ENCODE data around the gene THOC2. TPM values are rescaled to one million over a fixed set of nuclear protein-coding genes. Genes with fewer than 3 reads are reported as not detected.
A peak's percentile ranks its signal among the peaks of the same experiment; 100 is the strongest.

The THOC2 gene
- total and polyA plus RNA-seq, 10 of the 15 experiments (the other 5 are each of a cell fraction or from before 2014, with no cell fraction given), result 64.8 to 136 (median 75.1) TPM

DNA sequence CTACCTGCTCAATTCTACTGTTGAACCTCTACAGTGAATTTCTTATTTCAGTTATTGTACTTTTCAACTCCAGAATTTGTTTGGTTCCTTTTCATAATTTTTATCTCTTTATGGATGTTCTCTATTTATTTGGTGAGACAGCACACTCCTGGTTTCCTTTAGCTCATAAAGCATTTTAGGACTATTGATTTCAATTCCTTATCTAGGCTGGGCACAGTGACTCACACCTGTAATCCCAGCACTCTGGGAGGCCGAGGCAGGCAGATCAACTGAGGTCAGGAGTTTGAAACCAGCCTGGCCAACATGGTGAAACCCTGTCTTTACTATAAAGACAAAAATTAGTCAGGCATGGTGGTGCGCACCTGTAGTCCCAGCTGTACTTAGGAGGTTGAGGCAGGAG, 57.7 kb downstream of the THOC2 start (continued):
- TF ChIP-seq STAT1 (conservative IDR thresholded peaks at IDR 0.05), result no peak
- TF ChIP-seq CREB1 (IDR thresholded peaks at IDR 0.05; ENCODE audit: low read depth), result no peak
- no peak for TF ChIP-seq SIN3A (IDR thresholded peaks at IDR 0.05; ENCODE audit: low read depth, low read length)
- no peak for TF ChIP-seq POU2F2 (IDR thresholded peaks at IDR 0.05; ENCODE audit: borderline replicate concordance, low read depth, low read length)
- no peak for TF ChIP-seq IKZF2 (IDR thresholded peaks at IDR 0.05)

DNA sequence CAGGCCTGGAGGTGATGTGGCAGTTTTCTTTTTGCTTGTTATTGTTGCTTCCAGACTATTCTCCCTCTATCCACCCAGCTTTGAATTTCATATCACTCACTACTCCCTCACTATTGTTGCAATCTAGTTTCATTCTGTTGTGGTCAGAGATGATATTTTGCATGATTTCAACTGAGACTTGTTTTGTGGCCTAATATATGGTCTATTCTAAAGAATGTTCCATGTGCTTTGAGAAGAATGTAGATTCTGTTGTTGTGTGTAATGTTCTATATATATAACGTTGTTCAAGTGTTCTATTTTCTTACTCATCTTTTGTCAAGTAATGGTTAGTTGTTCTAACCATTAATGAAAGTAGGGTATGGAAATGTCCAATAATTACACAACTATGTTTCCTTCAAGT, 59.0 kb downstream of the THOC2 start:
- no peaks in the 10 kb centered on the region for H3K79me2 ChIP-seq (ENCODE audit: control insufficient read depth, insufficient read depth, low read length)
- H3K4me1 ChIP-seq (ENCODE audit: control insufficient read depth, insufficient read depth, low read length), result no peaks in the 10 kb centered on the region
- in situ Hi-C loops (cut with MboI) (no loop called here), intact Hi-C loops (cut with micrococcal nuclease; ENCODE audit: unreplicated experiment) (no loop called here)
- ChIA-PET SMC1A (ENCODE audit: uncharacterized antibody, unreplicated experiment) (no interaction called here), RAD21 (ENCODE audit: unreplicated experiment) (no interaction called here), POLR2A (no interaction called here), CTCF (no interaction called here)
- H3K27ac ChIP-seq (ENCODE audit: control insufficient read depth, insufficient read depth), result no peak overlapping the region
- 6% methylated on average over 1 of the region's 1 CpG for WGBS (ENCODE audit: insufficient coverage, insufficient replicate concordance, low lambda C conversion rate, missing lambda C conversion rate)
- H3K27me3 ChIP-seq (replicated peaks in 1 of 2; ENCODE audit: control insufficient read depth in 2 of 2, insufficient read depth in 2 of 2, low read length in 1 of 2), result no peaks in the 10 kb centered on the region
- no peaks in the 10 kb centered on the region for H3K9me3 ChIP-seq (replicated peaks; ENCODE audit: control insufficient read depth, insufficient read depth, low read length)
- H3K4me3 ChIP-seq, result no peak overlapping the region
- no peaks in the 10 kb centered on the region for H4K20me1 ChIP-seq (ENCODE audit: control insufficient read depth, insufficient read depth)
- H3K4me2 ChIP-seq (ENCODE audit: control insufficient read depth, insufficient read depth), result no peak overlapping the region
- BruUV-seq (replicated peaks), result no TSS peak
- peaks cover 0 to 2% of the 10 kb centered on the region in 2 experiments; a peak in 1 of 4 replicates for H3K36me3 ChIP-seq (ENCODE audit: control insufficient read depth in 2 of 2, insufficient read depth in 2 of 2, low read length in 1 of 2)
- DNase-seq (ENCODE audit: low read depth, low spot score), result no peak
- no peak for FAIRE-seq
- no peak overlapping the region for H3K9ac ChIP-seq (ENCODE audit: control insufficient read depth, insufficient read depth, low read length)
- ATAC-seq, result peak; percentile 21; the same call in 2 of the 3 replicates
- no peak overlapping the region for H2AFZ ChIP-seq (ENCODE audit: control insufficient read depth, low read depth, low read length)
- TF ChIP-seq RUNX3 (IDR thresholded peaks at IDR 0.05; ENCODE audit: low read length) (no peak), YBX1 (IDR thresholded peaks at IDR 0.05) (no peak), JUND (IDR thresholded peaks at IDR 0.05; ENCODE audit: low read depth, low read length) (no peak), CEBPB (IDR thresholded peaks at IDR 0.05; ENCODE audit: borderline replicate concordance in 1 of 2, low read depth in 2 of 2, low read length in 2 of 2) (no peak), ZZZ3 (IDR thresholded peaks at IDR 0.05; ENCODE audit: control insufficient read depth, insufficient read length, low read depth) (no peak), TAF1 (IDR thresholded peaks at IDR 0.05; ENCODE audit: borderline replicate concordance, low read depth, low read length) (no peak), EED (IDR thresholded peaks at IDR 0.05; ENCODE audit: low read depth) (no peak)
- TF ChIP-seq, protein P1, sequence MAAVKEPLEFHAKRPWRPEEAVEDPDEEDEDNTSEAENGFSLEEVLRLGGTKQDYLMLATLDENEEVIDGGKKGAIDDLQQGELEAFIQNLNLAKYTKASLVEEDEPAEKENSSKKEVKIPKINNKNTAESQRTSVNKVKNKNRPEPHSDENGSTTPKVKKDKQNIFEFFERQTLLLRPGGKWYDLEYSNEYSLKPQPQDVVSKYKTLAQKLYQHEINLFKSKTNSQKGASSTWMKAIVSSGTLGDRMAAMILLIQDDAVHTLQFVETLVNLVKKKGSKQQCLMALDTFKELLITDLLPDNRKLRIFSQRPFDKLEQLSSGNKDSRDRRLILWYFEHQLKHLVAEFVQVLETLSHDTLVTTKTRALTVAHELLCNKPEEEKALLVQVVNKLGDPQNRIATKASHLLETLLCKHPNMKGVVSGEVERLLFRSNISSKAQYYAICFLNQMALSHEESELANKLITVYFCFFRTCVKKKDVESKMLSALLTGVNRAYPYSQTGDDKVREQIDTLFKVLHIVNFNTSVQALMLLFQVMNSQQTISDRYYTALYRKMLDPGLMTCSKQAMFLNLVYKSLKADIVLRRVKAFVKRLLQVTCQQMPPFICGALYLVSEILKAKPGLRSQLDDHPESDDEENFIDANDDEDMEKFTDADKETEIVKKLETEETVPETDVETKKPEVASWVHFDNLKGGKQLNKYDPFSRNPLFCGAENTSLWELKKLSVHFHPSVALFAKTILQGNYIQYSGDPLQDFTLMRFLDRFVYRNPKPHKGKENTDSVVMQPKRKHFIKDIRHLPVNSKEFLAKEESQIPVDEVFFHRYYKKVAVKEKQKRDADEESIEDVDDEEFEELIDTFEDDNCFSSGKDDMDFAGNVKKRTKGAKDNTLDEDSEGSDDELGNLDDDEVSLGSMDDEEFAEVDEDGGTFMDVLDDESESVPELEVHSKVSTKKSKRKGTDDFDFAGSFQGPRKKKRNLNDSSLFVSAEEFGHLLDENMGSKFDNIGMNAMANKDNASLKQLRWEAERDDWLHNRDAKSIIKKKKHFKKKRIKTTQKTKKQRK (IDR thresholded peaks at IDR 0.05; ENCODE audit: low read depth, low read length), result no peak

Data from GM12878 (cell line).